Right cardiac atrium (tissue), 5 donors: ENCODE measurements around the gene LRRC17. TPM values are rescaled to one million over a fixed set of nuclear protein-coding genes. Genes with fewer than 3 reads are reported as not detected.
A peak's percentile ranks its signal among the peaks of the same experiment; 100 is the strongest.

Experiments
- ATAC-seq, 2 donors: fragments of 200-7000 bp; cut with Tn5 transposase; one replicate each; pipeline versions ENCODE4 v1.8.0 to v1.9.1; 2020; ENCODE audit warnings: moderate library complexity in 2 of 2, mild to moderate bottlenecking in 1 of 2
- DNase-seq, 3 donors: peaks; one replicate each; pipeline ENCODE4 v3.0.0-alpha.2; 2020
- H3K27ac ChIP-seq: one replicate; pipeline ENCODE4 v1.5.1; 2013; ENCODE audit warnings: mild to moderate bottlenecking, low read length, control low read depth, moderate library complexity
- H3K27me3 ChIP-seq: one replicate; pipeline ENCODE4 v1.6.1; 2013; ENCODE audit not compliant: control insufficient read depth, insufficient read depth
- H3K4me1 ChIP-seq: one replicate; pipeline ENCODE4 v1.6.1; 2013; ENCODE audit warnings: low read length; ENCODE audit not compliant: control insufficient read depth, insufficient read depth
- H3K4me3 ChIP-seq: one replicate; pipeline ENCODE4 v1.5.1; 2013; ENCODE audit warnings: low read length, control low read depth
- H3K9me3 ChIP-seq: one replicate; pipeline ENCODE4 v1.6.1; 2013; ENCODE audit warnings: low read length; ENCODE audit not compliant: control insufficient read depth
- WGBS: extraction: QIAGEN DNeasy Blood & Tissue Kit; methylation state at CpG from one replicate; pipeline ENCODE4 v1.1.7; 2013; 5-methylcytosine and 5-hydroxymethylcytosine counted together
- intact Hi-C, 4 donors: fragments of 100-400 bp; cut with DNase I; formaldehyde crosslinking; loops; one replicate each; pipeline versions ENCODE4 v1.11.0 to v1.14.0; 2022 to 2023
- long read RNA-seq, 4 donors: library from polyadenylated mRNA; unstranded; transcript quantifications; one replicate each; pipeline ENCODE4 v2.0.0, GENCODE V29; 2020 to 2021
- polyA plus RNA-seq: library from polyadenylated mRNA; stranded (reverse); fragments of 200-250 nt; gene quantifications from one replicate; pipeline ENCODE4 v1.2.3, GENCODE V29; 2013
- total RNA-seq, 4 donors: library from RNA; stranded (reverse); fragmentation: NEBNext Ultra II Directional; extraction: Animal tissue kit (Norgen Biotek cat#: 25700); gene quantifications; one replicate each; pipeline ENCODE4 v1.2.1, GENCODE V29; 2021
- donor health status: healthy with polysubstance abuse.
- donor health status: DM: no; HTN: yes; CAD: no.
- donor health status: DM: no; HTN: no; CAD: no.
- donor health status: DM: no; HTN: yes; CAD: no; lungs with severe emphysema.
- donor health status: DM: yes; HTN: yes; CAD: no.

The LRRC17 gene
- total RNA-seq (1 to 10 TPM; 3.0 to 6.7 (median 4.9) TPM), polyA plus RNA-seq (6.2 TPM)
- long read RNA-seq, donor 1, transcript LRRC17-202 (4 exons, 1,963 nt) = major isoform, 8 of 10 reads
- long read RNA-seq, donor 1, partial matches to known transcripts = 1 of 10 reads
- long read RNA-seq, donor 1, other reads (novel, unspliced or antisense) = 0 of 10 reads
- long read RNA-seq, donor 2, partial matches to known transcripts = 0 of 1 reads
- long read RNA-seq, donor 2, other reads (novel, unspliced or antisense) = 0 of 1 reads
- long read RNA-seq, donor 3, partial matches to known transcripts = 0 of 4 reads
- long read RNA-seq, donor 3, other reads (novel, unspliced or antisense) = 0 of 4 reads
- long read RNA-seq, donor 4, partial matches to known transcripts = 0 of 2 reads
- long read RNA-seq, donor 4, other reads (novel, unspliced or antisense) = 0 of 2 reads

GRCh38 chr7:102912742-102913141 is at the start of gene LRRC17:
LRRC17 (plus strand) TSS chr7:102913000; CDS start chr7:102933914, 20,914 bp downstream.
- peaks cover 2% of the 10 kb centered on the region for H3K4me1 ChIP-seq
- H3K4me3 ChIP-seq = peak within 1 kb of the TSS; percentile 72
- no peaks in the 10 kb centered on the region for H3K27me3 ChIP-seq
- DNase-seq (peak in 1 of 3 donors; percentile 48), ATAC-seq (peak; percentile 32 to 37)
- peak within 1 kb of the TSS; percentile 51 for H3K27ac ChIP-seq
- intact Hi-C loops = no loop called here
- no peaks in the 10 kb centered on the region for H3K9me3 ChIP-seq
- 14% methylated on average over 6 of the region's 6 CpGs for WGBS

GRCh38 chr7:102864958-102865357 is 47.8 kb upstream of the LRRC17 start:
- WGBS = 58% methylated on average over 2 of the region's 2 CpGs
- Histone ChIP-seq H3K9me3 (no peaks in the 10 kb centered on the region), H3K27me3 (no peaks in the 10 kb centered on the region), H3K27ac (no peak overlapping the region), H3K4me3 (no peak overlapping the region), H3K4me1 (peaks cover 2% of the 10 kb centered on the region)
- DNase-seq (no peak), ATAC-seq (no peak)
- intact Hi-C loops = no loop called here

- DNase-seq (no peak), ATAC-seq (no peak)
- intact Hi-C loops = no loop called here
- Histone ChIP-seq H3K27ac (no peak overlapping the region), H3K4me3 (no peak overlapping the region), H3K4me1 (no peaks in the 10 kb centered on the region), H3K27me3 (no peaks in the 10 kb centered on the region), H3K9me3 (no peaks in the 10 kb centered on the region)
- WGBS = 55% methylated on average over 3 of the region's 3 CpGs
Measured at GRCh38 chr7:102866535-102867215, 46.1 kb upstream of the LRRC17 start.

GRCh38 chr7:102869195-102869594 is 43.6 kb upstream of the LRRC17 start:
- no peaks in the 10 kb centered on the region for H3K9me3 ChIP-seq
- no peak overlapping the region for H3K4me3 ChIP-seq
- no peak overlapping the region for H3K27ac ChIP-seq
- H3K27me3 ChIP-seq = no peaks in the 10 kb centered on the region
- intact Hi-C loops = no loop called here
- no peaks in the 10 kb centered on the region for H3K4me1 ChIP-seq
- DNase-seq (no peak), ATAC-seq (no peak)
- WGBS = 85% methylated on average over 5 of the region's 5 CpGs

- H3K27ac ChIP-seq = no peak overlapping the region
- ATAC-seq (no peak), DNase-seq (no peak)
- intact Hi-C loops = no loop called here
- 98% methylated on average over 2 of the region's 2 CpGs for WGBS
- no peak overlapping the region for H3K4me3 ChIP-seq
- H3K27me3 ChIP-seq = no peaks in the 10 kb centered on the region
- no peaks in the 10 kb centered on the region for H3K4me1 ChIP-seq
- H3K9me3 ChIP-seq = no peaks in the 10 kb centered on the region
Measured at GRCh38 chr7:102872460-102872859, 40.3 kb upstream of the LRRC17 start.

GRCh38 chr7:102873470-102874165 is 39.2 kb upstream of the LRRC17 start:
- H3K4me3 ChIP-seq = no peak overlapping the region
- DNase-seq (no peak), ATAC-seq (no peak)
- H3K27me3 ChIP-seq = no peaks in the 10 kb centered on the region
- intact Hi-C loops = no loop called here
- WGBS = 84% methylated on average over 4 of the region's 4 CpGs
- H3K9me3 ChIP-seq = no peaks in the 10 kb centered on the region
- no peak overlapping the region for H3K27ac ChIP-seq
- no peaks in the 10 kb centered on the region for H3K4me1 ChIP-seq

- no peaks in the 10 kb centered on the region for H3K4me1 ChIP-seq
- WGBS = 87% methylated on average over 5 of the region's 5 CpGs
- DNase-seq (no peak), ATAC-seq (no peak)
- H3K9me3 ChIP-seq = no peaks in the 10 kb centered on the region
- H3K4me3 ChIP-seq = no peak overlapping the region
- intact Hi-C loops = no loop called here
- no peaks in the 10 kb centered on the region for H3K27me3 ChIP-seq
- no peak overlapping the region for H3K27ac ChIP-seq
Measured at GRCh38 chr7:102874166-102874829, 38.5 kb upstream of the LRRC17 start.

- H3K27me3 ChIP-seq = no peaks in the 10 kb centered on the region
- 86% methylated on average over 1 of the region's 1 CpG for WGBS
- no peak overlapping the region for H3K27ac ChIP-seq
- no peak overlapping the region for H3K4me3 ChIP-seq
- H3K9me3 ChIP-seq = no peaks in the 10 kb centered on the region
- H3K4me1 ChIP-seq = no peaks in the 10 kb centered on the region
- ATAC-seq (no peak), DNase-seq (no peak)
- intact Hi-C loops = no loop called here
Measured at GRCh38 chr7:102874966-102875365, 37.8 kb upstream of the LRRC17 start.

GRCh38 chr7:102875700-102876295 is 37.0 kb upstream of the LRRC17 start:
- no peak for ATAC-seq
- H3K27ac ChIP-seq = no peak overlapping the region

GRCh38 chr7:102883098-102883860 is 29.5 kb upstream of the LRRC17 start:
- H3K4me3 ChIP-seq = no peak overlapping the region
- ATAC-seq = no peak
- intact Hi-C loops = no loop called here
- no peak overlapping the region for H3K27ac ChIP-seq
- no peaks in the 10 kb centered on the region for H3K27me3 ChIP-seq
- DNase-seq = no peak
- peaks cover under 1% of the 10 kb centered on the region for H3K4me1 ChIP-seq
- WGBS = 81% methylated on average over 6 of the region's 6 CpGs
- no peaks in the 10 kb centered on the region for H3K9me3 ChIP-seq

More at GRCh38 chr7:102875700-102876295, 37.0 kb upstream of the LRRC17 start:
- Histone ChIP-seq H3K4me1 (no peaks in the 10 kb centered on the region), H3K9me3 (no peaks in the 10 kb centered on the region), H3K4me3 (no peak overlapping the region), H3K27me3 (no peaks in the 10 kb centered on the region)
- DNase-seq = no peak
- 93% methylated on average over 3 of the region's 3 CpGs for WGBS
- intact Hi-C loops = no loop called here
